Measurements from ENCODE around the gene SOX4.

- TF ChIP-seq CTCF (IDR thresholded peaks at IDR 0.05) = no peak
- no peak for TF ChIP-seq POLR2A (IDR thresholded peaks at IDR 0.05)
Observed at GRCh38 chr6:21604081-21604480, 10.5 kb downstream of the SOX4 start.

All from stomach (tissue), 4 donors.